Fibroblast of gingiva (primary cell): ENCODE results near the gene MAGIX.
"Not testable (repeated sequence)": the region's sequence is repeated elsewhere in the genome, so short reads cannot be mapped to it uniquely, and the experiment has no call there.

Experiments used
- DNase-seq: peaks from one replicate; pipeline ENCODE4 v3.0.0-alpha.2; 2011; ENCODE audit warnings: low read depth

MAGIX gene

DNA sequence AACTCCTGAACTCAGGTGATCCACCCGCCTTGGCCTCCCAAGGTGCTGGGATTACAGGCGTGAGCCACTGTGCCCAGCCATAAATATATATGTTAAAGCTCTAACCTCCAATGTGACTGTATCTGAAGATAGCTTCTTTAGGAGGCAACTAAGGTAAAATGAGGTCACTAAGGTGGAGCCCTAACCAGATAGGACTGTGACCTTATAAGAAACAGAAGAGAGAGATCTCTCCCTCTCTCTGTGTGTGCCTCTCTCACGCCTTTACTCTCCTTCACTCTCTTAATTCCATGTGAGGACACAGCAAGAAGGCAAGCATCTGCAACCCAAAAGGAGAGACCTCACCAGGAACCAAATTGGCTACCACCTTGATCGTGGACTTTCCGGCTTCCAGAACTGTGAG lies 926 bp upstream of the MAGIX start:
- DNase-seq = no peak

DNA sequence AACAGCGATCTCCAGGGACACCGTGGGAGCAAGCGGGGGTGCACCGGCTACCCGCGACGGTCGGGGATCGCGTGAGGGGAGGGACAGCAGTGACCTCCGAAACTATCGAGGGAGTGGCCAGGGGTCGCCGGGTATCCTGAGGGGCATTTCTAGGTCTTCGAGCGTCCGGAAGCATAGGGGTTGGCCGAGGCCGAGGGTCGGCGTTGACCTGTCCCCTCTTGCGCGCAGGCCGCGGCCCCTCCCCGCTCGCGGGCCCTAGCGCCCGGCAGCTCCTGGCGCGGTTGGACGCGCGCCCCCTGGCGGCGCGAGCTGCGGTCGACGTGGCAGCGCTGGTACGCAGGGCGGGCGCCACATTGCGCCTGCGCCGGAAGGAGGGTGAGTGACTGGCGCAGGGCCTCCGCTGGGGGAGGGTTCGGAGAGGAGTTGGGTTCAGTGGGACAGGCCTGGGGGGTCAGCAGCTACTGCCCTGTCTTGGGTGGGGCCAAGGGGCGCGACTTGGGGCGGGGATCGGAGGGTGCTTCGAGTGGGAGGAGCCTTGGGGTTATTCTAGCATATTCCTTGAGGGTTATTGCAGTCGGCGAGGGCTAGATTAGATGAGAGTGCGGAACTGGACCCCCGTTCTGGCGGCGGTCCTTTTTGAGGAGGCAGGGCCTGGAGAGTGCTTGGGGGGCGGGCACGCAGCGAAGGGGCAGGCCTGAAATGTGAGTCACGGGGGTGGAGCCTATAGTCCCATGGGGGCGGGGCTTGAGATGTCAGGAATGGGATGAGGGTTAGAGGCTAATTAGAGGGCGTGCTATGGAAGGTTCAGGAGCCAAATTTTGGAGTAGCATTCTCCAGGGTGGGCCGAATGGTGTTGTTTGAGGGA lies 1.2 kb downstream of the MAGIX start:
- peak; percentile 82 for DNase-seq

DNA sequence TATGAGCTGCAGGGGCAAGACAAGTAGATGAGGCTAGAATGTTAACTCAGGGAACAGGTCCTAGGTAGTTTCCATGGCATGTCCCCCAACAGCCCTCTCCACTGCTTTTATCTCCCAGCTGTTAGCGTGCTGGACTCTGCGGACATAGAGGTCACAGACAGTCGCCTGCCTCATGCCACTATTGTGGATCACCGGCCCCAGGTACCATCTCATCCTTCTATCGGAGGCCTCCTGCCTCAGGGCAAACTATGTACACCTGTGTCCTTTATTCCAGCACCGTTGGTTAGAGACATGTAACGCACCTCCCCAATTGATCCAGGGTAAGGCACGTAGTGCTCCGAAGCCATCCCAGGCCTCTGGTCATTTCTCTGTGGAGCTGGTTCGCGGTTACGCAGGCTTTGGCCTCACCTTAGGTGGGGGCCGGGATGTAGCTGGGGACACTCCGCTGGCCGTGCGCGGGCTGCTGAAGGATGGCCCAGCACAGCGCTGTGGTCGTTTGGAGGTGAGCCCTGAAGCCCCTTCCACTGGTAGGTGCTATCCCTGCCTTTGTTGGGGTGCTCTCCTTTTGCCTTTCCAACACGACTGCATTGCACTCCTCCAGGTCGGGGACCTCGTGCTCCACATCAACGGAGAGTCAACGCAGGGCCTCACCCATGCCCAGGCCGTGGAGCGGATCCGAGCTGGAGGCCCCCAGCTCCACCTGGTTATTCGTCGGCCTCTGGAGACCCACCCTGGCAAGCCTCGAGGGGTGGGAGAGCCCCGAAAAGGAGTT lies 2.2 kb downstream of the MAGIX start:
- DNase-seq = no peak

DNA sequence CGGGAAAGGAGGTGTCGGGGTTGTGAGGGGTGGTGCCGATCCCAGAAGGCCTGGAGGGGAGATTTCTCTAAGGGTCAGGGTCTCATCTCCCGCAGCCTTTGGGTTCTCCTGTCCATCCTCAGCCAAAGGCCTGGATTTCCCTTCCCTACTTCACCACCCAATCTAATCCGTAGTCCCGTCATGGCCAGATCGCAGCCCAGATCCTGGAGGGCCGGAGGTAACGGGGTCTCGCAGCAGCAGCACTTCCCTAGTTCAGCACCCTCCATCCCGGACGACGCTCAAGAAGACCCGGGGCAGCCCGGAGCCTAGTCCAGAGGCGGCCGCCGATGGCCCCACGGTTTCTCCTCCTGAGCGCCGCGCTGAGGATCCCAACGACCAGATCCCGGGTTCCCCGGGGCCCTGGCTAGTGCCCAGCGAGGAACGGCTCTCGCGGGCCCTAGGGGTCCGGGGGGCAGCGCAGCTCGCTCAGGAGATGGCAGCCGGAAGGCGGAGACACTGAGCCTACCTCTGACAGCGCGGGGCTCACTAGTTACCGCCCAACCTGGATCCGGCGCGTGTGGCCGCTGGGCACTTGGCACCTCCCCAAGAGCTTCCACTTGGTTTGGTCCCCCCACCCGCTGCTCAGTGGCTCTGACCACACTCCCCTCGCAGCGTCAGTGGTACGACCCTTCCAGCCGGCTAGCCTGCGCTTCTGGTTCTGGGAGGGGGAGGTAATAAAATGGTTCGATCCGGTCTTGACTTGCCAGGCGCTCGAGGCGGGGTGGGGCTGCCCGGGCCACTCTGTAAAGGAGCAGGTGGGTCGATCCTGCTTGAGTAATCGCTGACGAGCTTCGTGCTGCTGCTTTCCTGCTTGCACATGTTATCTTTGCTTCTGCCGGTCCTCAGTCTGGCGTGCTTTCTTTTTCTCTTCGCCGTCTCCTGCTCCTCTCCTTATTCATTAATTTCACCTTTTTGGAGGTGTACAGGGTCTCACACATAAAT lies 3.6 kb downstream of the MAGIX start:
- peak; percentile 52 for DNase-seq

DNA sequence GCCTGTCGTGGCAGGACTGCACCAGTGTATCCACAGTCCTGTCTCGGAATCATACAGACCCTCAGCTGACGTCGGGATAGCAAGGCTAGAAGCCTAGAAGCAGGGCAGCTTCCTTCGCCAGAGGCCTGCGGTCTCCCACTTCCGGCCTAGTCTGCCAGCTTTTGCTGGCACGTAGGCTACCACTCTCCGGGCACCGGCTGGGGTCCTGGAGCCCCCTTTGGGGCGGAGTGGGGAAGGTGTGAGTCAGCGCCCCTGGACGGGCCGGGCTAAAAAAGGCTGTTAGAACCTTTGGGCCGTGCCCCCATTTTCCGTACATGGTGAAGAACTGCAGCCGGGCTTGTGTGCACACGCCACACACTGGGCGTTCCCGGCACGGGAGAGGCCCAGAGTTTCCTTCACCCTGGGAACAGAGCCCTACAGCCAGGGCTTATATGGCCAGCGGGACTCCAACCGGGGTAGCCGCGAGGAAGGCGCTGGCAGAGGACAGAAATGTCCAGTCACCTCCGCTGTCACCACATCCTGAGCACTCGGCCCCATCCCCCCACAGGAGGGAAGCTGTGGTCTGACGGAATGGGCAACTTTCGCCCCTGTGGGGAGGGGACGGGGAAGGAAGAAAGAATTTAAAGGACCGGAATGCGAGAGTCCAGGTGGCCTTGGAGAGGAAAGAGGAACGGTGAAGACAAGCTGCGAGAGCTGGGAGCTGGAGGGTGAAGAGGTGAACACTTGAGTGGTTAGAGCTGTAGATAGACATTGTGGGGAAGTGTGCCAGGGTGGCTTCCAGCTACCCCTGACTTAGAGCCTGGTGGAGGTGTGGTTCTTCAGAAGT lies 4.6 kb downstream of the MAGIX start:
- peak; percentile 74 for DNase-seq

DNA sequence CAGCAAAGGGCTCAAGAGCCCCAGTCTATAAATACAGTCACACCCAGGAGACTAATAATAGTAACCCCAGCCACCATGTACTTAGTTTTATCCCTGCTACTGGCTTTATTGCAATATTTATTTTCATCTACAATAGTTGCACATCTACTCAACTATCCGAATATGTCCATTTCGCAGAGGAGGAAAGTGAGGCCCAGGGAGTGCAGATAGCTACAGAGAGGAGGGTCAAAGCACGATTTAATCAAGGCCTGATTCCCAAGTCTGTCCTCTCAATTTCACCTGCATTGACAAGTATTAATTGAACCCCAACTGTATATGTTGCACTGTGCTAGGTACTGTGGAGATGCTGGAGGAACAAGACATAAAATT lies 5.2 kb downstream of the MAGIX start:
- no peak for DNase-seq

DNA sequence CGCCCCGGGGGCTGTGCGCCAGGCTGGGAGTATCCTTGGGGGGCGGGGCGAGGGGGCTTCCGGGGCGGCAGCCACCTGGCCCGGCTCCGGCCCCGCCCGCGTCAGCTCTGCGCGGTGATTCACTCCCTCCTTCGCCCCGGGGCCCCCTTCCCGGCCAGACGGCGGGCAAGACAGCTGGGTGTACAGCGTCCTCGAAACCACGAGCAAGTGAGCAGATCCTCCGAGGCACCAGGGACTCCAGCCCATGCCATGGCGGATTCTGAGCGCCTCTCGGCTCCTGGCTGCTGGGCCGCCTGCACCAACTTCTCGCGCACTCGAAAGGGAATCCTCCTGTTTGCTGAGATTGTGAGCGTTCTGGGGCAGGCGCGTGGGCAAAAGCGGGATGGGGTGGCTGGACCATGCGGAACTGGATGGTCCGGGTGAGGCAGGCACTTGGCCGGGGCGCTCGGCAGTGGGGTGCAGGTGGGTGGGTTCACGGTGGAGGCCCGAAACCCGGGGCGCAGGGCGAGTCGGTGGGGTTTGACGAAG lies 9.3 kb downstream of the MAGIX start, which contains the start of gene PLP2:
TSS of gene PLP2 (plus strand) at position 147 of the 528 bp plus-strand sequence. CDS start at position 250, 103 bp downstream.
- peak; percentile 14 for DNase-seq

DNA sequence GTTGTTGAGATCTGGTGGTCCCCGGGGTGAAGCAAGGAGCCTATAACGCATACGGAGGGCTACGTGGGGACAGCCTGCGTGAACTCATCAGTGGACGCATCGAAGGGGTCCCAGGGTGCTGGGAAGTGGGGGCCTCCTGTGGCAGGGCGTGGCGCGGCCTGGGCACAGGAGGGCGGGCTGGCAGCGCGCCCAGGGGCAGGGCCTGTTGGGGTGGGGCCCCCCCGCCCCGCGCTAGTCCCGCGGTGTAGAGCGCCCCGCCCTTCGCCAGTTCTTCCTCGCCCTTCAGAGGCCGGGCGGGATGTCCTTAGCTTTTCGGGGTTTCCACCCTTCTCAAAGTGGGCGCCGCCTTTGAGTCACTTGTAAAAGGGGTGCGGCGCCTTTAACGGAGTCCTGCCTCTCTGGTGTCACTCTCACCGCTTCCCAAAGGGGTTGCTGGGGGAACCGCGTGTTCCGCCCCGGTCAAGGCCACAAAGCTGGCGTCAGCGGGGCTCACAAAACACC lies 9.8 kb downstream of the MAGIX start:
- peak; percentile 69 for DNase-seq

DNA sequence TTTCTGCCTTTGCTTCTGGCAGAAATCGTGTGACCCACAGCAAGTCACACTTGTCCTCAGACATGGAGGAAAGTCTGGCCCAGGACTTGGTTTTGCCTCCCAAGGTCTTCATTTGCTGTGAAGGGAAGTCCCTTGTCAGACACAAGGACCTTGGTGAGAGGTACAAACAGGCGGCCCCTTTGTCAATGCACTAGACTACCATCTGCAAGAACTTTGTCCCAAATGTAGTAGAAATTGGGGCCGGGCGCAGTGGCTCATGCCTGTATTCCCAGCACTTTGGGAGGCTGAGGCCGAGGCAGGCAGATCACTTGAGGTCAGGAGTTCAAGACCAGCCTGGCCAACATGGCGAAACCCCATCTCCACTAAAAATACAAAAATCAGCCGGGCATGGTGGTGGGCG lies 11.0 kb downstream of the MAGIX start:
- DNase-seq = not testable (repeated sequence)

DNA sequence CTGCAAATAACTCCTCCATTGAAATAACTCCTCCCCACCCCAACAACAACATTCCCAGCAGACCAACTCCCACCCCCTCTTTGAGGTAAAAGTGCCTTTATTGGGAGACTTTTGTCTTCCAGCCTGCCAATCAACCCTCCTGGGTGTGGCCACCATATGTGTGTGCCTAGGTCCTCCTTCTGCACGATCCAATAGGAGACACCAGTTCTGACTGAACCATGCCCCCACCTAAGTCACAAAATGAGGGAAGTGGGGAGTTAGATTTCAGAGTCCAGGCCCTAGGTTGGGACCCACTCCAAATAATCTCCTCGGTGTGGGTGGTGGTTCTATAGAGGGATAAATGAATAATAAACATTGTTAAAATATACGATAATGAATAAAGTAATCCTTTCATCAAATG lies 12.2 kb downstream of the MAGIX start:
- no peak for DNase-seq

DNA sequence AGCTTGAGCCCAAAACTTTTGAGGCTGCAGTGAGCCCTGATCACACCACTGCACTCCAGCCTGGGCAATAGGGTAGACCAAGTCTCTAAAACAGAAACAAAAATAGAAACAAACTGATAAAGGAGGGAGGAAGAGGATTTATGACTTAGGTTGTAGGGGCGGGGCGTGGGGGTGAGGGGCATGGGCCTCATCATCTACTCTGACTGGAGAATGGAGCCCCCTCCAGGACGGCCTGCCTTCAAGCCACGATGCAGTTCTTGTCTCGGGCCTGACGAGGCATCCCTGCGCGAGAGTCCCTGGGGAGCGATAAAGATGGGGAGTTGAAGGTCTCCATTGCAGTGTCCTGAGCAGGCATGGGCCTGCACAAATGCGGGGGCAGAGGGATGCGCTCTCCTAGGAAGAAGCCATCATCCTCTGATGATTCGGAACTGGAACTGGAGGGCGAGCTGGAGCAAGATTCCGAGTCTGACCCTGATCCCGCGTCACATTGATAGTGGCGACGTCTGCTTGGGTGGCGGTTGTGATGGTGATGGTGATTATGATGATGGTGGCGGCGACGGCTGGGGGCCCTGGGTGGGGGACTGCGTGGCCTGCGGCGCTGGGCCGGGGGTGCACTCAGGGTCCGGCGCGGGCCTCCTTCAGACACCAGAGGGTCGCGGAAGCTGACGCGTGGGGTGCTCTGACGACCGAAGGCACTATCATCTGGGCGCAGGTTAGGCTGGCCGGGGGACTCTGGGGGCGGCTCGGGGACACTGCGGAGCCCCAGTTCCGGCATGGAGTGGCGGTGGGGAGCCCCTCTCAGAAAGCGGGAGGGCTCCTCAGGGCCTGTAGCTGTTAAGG lies 13.1 kb downstream of the MAGIX start:
- no peak for DNase-seq

DNA sequence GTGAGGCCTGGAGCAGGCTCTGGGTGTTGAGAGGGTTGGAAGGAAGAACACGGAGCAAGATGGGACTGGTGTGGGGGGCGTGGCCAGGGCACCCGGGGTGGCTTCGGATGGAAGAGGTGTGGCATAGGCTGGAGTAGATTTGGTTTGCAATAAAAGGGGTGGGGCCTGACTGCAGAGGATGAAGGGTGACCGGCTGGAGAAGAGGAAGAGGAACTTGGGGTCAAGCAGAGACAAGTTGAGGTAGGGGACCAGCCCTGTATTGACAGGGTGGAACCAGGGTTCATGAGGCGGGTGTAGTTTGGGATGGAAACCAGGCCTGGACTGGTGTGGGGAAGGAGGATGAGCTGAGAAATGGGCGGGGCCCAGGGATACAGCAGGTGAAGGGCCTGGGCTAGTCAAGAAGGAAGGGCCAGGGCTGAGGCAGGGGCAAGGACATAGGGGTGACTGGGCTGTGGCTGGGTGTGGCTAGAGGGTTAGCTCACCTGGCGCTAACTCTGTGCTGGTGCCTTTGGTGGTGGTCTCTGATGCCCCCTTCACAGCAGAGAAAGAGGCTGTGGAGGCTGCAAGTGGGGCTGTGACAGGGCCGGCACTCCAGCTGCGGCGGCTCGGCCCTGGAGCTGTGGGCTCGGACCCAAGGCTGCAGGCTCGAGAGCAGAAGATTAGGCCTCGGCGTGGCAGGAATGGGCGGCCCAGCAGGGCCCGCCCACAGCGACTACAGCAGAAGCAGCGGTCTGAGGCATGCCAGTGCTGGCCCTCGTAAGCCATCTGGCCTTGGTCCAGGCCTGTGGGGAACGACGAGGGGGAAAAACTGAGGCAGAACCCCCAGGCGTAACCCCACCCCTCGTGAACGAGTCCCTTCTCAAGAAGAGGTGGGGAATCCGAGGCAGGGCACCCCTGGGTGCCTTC lies 14.1 kb downstream of the MAGIX start:
- DNase-seq = no peak

DNA sequence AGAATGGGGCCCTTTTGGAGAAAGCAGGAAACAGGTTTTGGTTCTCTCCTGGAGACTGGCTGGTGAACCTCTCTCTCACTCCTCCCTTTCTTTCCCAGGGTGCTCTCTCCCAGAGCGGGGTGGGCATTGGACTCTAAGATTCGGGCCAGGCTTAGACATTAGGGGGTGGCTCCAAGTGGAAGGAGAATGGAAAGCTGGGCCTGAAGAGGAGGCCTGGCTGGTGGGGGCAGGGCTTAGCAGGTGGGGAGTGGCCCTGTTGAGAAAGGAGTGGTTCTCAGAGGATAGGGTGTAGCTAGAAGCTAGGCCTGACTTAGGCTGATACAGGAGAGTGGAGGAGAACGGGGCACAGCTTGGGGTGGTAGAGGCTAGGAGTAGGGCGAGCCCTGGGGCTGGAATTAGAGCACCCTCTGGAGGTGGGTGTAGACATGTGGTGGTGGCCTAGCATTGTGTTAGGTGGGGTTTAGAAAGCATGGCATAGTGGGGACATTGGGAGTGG lies 14.8 kb downstream of the MAGIX start:
- DNase-seq = no peak

DNA sequence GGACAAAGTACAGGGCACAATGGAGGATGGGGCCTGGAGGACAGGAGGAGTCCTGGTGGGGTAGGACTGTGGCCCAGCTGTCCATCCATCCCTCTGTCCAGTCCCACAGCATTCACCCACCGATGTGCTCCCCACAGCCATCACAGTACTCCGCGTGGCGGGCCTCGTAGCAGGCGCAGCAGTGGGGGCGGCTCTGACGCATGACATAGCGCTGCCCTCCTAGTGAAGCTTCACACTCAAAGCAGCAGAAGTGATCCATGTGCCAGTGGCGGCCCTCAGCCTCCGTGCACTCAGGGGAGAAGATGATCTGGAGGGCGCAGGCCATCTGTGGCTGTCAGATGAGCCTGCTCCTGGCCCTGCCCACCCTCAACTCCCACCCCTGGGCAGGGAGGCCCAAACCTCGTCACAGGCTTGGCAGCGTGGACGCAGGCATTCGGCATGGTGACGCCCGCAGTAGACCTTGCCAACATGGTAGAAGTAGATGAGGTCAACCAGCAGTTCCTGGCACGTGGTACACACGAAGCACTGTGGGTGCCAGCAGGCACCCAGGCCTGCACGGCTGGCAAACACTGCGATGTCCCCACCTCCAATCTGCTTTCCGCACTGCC lies 15.4 kb downstream of the MAGIX start:
- DNase-seq = no peak

DNA sequence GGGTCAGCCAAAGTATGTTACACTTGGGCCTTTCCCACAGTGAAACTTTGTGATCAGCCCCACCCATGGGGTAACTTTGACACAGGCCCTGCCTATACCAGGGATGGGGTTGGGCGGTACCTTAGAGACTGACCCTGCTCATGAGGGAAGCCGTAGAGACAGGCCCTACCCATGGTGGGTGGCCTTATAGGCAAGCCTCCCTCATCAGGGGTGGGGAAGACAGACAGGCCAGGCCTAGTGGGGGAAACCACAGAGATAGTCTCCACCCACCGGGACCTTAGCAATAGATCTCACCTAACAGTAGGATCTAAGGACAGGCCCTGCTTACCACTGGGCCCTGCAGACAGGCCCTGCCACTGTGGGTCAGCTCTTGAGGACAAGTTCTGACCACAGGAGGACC lies 16.0 kb downstream of the MAGIX start:
- no peak for DNase-seq

DNA sequence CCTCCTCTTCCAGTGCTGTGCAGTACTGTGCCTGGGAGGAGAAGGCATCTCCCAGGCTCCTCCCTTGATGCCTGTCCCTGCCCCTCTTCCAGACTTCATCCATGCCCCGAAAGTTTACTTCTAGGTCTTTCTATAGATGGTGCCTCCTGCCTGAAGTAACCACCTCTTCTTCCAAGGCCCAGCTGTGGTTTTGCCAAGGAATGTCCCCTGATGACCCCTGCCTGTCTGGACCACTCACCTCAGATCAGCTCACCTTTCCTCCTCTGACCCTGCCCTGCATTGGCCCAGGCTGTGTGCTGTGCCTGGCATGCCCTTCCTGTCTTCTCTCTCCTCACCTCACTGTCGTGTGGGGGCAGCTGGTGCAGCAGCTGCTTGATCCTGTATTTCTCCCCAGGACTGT lies 16.8 kb downstream of the MAGIX start:
- DNase-seq = no peak

DNA sequence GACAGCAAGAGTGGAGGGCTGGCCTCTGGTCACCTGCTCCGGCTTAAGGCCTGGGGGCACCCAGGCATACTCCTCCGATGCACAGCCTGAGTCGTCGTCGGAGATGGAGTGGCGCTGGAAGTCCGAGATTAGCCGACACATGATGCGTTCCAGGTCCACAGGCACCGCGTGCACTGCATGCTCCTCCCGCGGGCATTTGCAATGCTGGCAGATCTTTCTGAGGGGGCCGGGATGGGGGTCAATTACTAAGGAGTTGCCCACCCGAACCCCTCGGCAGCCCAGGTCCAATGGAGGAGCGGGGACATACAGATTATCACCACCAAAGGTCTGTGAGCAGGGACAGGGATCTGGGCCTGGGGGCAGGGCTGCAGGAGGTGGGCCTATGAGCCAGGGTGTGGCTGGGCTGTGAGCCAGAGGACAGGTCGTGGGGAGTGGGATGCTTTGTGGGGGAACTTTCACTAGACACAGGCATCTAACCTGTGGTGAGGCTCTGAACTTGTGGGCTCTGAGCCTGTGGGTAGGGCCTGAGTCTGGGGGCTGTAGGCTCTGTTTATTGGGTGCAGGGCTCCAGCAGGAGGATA lies 21.2 kb downstream of the MAGIX start:
- DNase-seq = no peak
